H1 (cell line): ENCODE measurements around the gene CCNA2. TPM values are rescaled to one million over a fixed set of nuclear protein-coding genes. Genes with fewer than 3 reads are reported as not detected.

Experiments used
- CTCF ChIA-PET: fragments of 300-600 bp; sonication (Branson Sonifier 250); formaldehyde crosslinking; loops from one replicate; lab custom pipeline; 2021; ENCODE audit not compliant: partially characterized antibody; lab: Charles Lee
- POLR2A ChIA-PET: fragments of 300-600 bp; sonication (Branson Sonifier 250); formaldehyde crosslinking; loops from one replicate; lab custom pipeline; 2021; ENCODE audit warnings: inconsistent platforms; ENCODE audit not compliant: partially characterized antibody; lab: Charles Lee
- DNase-seq, 2 experiments: peaks; one replicate each; pipeline versions ENCODE4 v3.0.0 to v3.0.0-alpha.2; 2010 to 2022; ENCODE audit warnings: low spot score in 2 of 2, low read depth in 1 of 2, mixed read lengths in 1 of 2
- FAIRE-seq: peaks from 2 replicates; lab custom pipeline; 2011; peaks lifted over from hg19 to GRCh38; lab: Jason Lieb, UNC
- H2AFZ ChIP-seq: 2 replicates; pipeline ENCODE4 v1.8.1; 2012; ENCODE audit warnings: low read length, inconsistent platforms
- H2AK5ac ChIP-seq: 2 replicates; pipeline ENCODE4 v1.6.1; 2013; ENCODE audit warnings: low read depth, low read length
- H2BK120ac ChIP-seq: replicated peaks from 2 replicates; pipeline ENCODE3; 2013; ENCODE audit warnings: low read depth, low read length, inconsistent platforms
- H2BK12ac ChIP-seq: 2 replicates; pipeline ENCODE4 v1.6.1; 2013; ENCODE audit warnings: low read depth, low read length
- H2BK15ac ChIP-seq: 2 replicates; pipeline ENCODE4 v1.6.1; 2013; ENCODE audit warnings: low read length
- H2BK20ac ChIP-seq: 2 replicates; pipeline ENCODE4 v1.6.1; 2013; ENCODE audit warnings: low read length
- H2BK5ac ChIP-seq: 2 replicates; pipeline ENCODE4 v1.6.1; 2013; ENCODE audit warnings: low read depth, low read length
- H3K14ac ChIP-seq: 2 replicates; pipeline ENCODE4 v1.6.1; 2013; ENCODE audit warnings: inconsistent platforms; ENCODE audit not compliant: insufficient read length
- H3K18ac ChIP-seq: 2 replicates; pipeline ENCODE4 v1.6.1; 2013; ENCODE audit warnings: low read length; ENCODE audit errors: extremely low read depth
- H3K23ac ChIP-seq: 2 replicates; pipeline ENCODE4 v1.6.1; 2013; ENCODE audit warnings: inconsistent platforms; ENCODE audit not compliant: insufficient read length
- H3K23me2 ChIP-seq: 2 replicates; pipeline ENCODE4 v1.6.1; 2013; ENCODE audit warnings: low read depth, low read length
- H3K27ac ChIP-seq: 2 replicates; pipeline ENCODE4 v1.6.1; 2011; ENCODE audit warnings: low read depth, low read length, inconsistent platforms
- H3K27me3 ChIP-seq, 4 experiments: replicated peaks in 1 of 4; 1 replicate in 1 of 4; 2 replicates in 3 of 4; pipeline versions ENCODE4 v1.6.1 to v1.8.1; 2011 to 2013; ENCODE audit warnings: low read length in 3 of 4, mild to moderate bottlenecking in 3 of 4, inconsistent platforms in 2 of 4, mixed read lengths in 2 of 4, moderate library complexity in 1 of 4; ENCODE audit not compliant: control insufficient read depth in 3 of 4, insufficient read depth in 3 of 4; ENCODE audit errors: extremely low read depth in 1 of 4
- H3K36me3 ChIP-seq, 4 experiments: 2 replicates each; pipeline versions ENCODE4 v1.6.1 to v1.8.1; 2011 to 2013; ENCODE audit warnings: mild to moderate bottlenecking in 4 of 4, low read length in 3 of 4, moderate library complexity in 2 of 4, control low read depth in 1 of 4, inconsistent platforms in 1 of 4; ENCODE audit not compliant: insufficient read depth in 4 of 4, control insufficient read depth in 2 of 4
- H3K4ac ChIP-seq: replicated peaks from 2 replicates; pipeline ENCODE3; 2013; ENCODE audit warnings: low read length, low read depth, mixed read lengths, inconsistent platforms; ENCODE audit not compliant: insufficient read length
- H3K4me1 ChIP-seq, 4 experiments: replicated peaks in 1 of 4; 1 replicate in 1 of 4; 2 replicates in 3 of 4; pipeline versions ENCODE4 v1.6.1 to v1.8.1; 2011 to 2013; ENCODE audit warnings: low read length in 3 of 4, inconsistent platforms in 2 of 4, mixed read lengths in 1 of 4; ENCODE audit not compliant: insufficient read depth in 4 of 4, control insufficient read depth in 3 of 4
- H3K4me2 ChIP-seq, 2 experiments: 2 replicates each; pipeline versions ENCODE4 v1.6.1 to v1.8.1; 2011 to 2013; ENCODE audit warnings: low read depth in 2 of 2, low read length in 2 of 2, control low read depth in 1 of 2, inconsistent platforms in 1 of 2, mild to moderate bottlenecking in 1 of 2; ENCODE audit not compliant: insufficient read depth in 1 of 2
- H3K4me3 ChIP-seq, 4 experiments: fragments of 200-600, 300-600 bp in 1 of 4; sonication (generic), shearing (Covaris generic), sonication (Bioruptor Twin) in 1 of 4; 2 replicates each; pipeline versions ENCODE4 v1.5.1 to v1.8.1; 2011 to 2016; ENCODE audit warnings: low read length in 4 of 4, low read depth in 3 of 4, control low read depth in 2 of 4, inconsistent platforms in 2 of 4, mild to moderate bottlenecking in 2 of 4, mixed read lengths in 1 of 4, moderate library complexity in 1 of 4; ENCODE audit not compliant: insufficient read depth in 2 of 4; ENCODE audit errors: extremely low read depth in 1 of 4
- H3K56ac ChIP-seq: replicated peaks from 2 replicates; pipeline ENCODE3; 2013; ENCODE audit warnings: low read depth, mild to moderate bottlenecking, mixed read lengths, low read length, inconsistent platforms; ENCODE audit not compliant: insufficient read length
- H3K79me1 ChIP-seq: 2 replicates; pipeline ENCODE4 v1.6.1; 2013; ENCODE audit warnings: low read depth, low read length, control low read depth
- H3K79me2 ChIP-seq, 2 experiments: 2 replicates each; pipeline versions ENCODE4 v1.6.1 to v1.8.1; 2012 to 2013; ENCODE audit warnings: low read length in 2 of 2, mild to moderate bottlenecking in 2 of 2, inconsistent platforms in 1 of 2; ENCODE audit not compliant: insufficient read depth in 2 of 2, control insufficient read depth in 1 of 2
- H3K9ac ChIP-seq, 4 experiments: replicated peaks in 1 of 4; 1 replicate in 1 of 4; 2 replicates in 3 of 4; pipeline versions ENCODE4 v1.6.1 to v1.8.1; 2011 to 2013; ENCODE audit warnings: low read depth in 3 of 4, low read length in 3 of 4, control low read depth in 2 of 4, mild to moderate bottlenecking in 2 of 4, moderate library complexity in 2 of 4, inconsistent platforms in 1 of 4; ENCODE audit errors: extremely low read depth in 1 of 4
- H3K9me3 ChIP-seq, 2 experiments: 2 replicates each; pipeline versions ENCODE4 v1.6.1 to v1.8.1; 2012 to 2013; ENCODE audit warnings: mild to moderate bottlenecking in 2 of 2, moderate library complexity in 2 of 2, control low read depth in 1 of 2, inconsistent platforms in 1 of 2, low read depth in 1 of 2, low read length in 1 of 2, mixed read lengths in 1 of 2; ENCODE audit not compliant: insufficient read depth in 2 of 2
- H4K20me1 ChIP-seq, 2 experiments: replicated peaks in 1 of 2; 2 replicates each; pipeline versions ENCODE3 to v1.8.1; 2011 to 2013; ENCODE audit warnings: inconsistent platforms in 2 of 2, low read length in 2 of 2, mild to moderate bottlenecking in 1 of 2; ENCODE audit not compliant: insufficient read depth in 2 of 2, control insufficient read depth in 1 of 2
- H4K5ac ChIP-seq: 2 replicates; pipeline ENCODE4 v1.6.1; 2013; ENCODE audit warnings: low read length, low read depth, mixed read lengths, inconsistent platforms; ENCODE audit not compliant: insufficient read length
- H4K8ac ChIP-seq: 2 replicates; pipeline ENCODE4 v1.8.0; 2013; ENCODE audit warnings: mild to moderate bottlenecking, moderate library complexity, low read length, inconsistent platforms; ENCODE audit not compliant: insufficient read depth; ENCODE audit errors: extremely low read depth
- H4K91ac ChIP-seq: replicated peaks from 2 replicates; pipeline ENCODE3; 2013; ENCODE audit warnings: low read length, mixed read lengths, inconsistent platforms; ENCODE audit not compliant: insufficient read length
- ASH2L ChIP-seq: fragments of 200-600, 300-600 bp; sonication (generic); IDR thresholded peaks from one replicate; pipeline ENCODE4 v1.7.1; 2017; ENCODE audit warnings: low read length
- CHD1 ChIP-seq: IDR thresholded peaks from 2 replicates; pipeline ENCODE4 v1.6.1; 2012; ENCODE audit warnings: low read depth, low read length, improper control_type of control experiment
- EZH2 ChIP-seq: fragments of 200-600 bp; sonication (generic); IDR thresholded peaks from 2 replicates; pipeline ENCODE4 v1.7.1; 2012; ENCODE audit warnings: low read depth, mild to moderate bottlenecking, moderate library complexity, low read length, inconsistent platforms; ENCODE audit not compliant: severe bottlenecking
- MAFK ChIP-seq: IDR thresholded peaks from 2 replicates; pipeline ENCODE4 v1.6.1; 2012; ENCODE audit warnings: low read depth, mild to moderate bottlenecking, improper control_type of control experiment, low read length
- PHF8 ChIP-seq: fragments of 200-600 bp; sonication (generic); conservative IDR thresholded peaks from 2 replicates; pipeline ENCODE4 v1.7.1; 2012; ENCODE audit warnings: low read depth, mild to moderate bottlenecking, inconsistent platforms, low read length, moderate library complexity
- polyA plus RNA-seq, 7 experiments: library from polyadenylated mRNA; depleted of rRNA in 3 of 7; stranded (reverse) in 5 of 7; unstranded in 2 of 7; fragments of >200 nt in 5 of 7; fragments of 200-250 nt in 2 of 7; gene quantifications; 1 replicate in 5 of 7; 2 replicates in 1 of 7; 4 replicates in 1 of 7; pipeline versions ENCODE4 v1.2.1 to v1.2.3, GENCODE V29; 2011 to 2013; ENCODE audit warnings: missing spikeins in 2 of 7, mixed read lengths in 2 of 7
- total RNA-seq: library from RNA; stranded (reverse); fragmentation: NEBNext Ultra II Directional; extraction: Animal tissue kit (Norgen Biotek cat#: 25700); gene quantifications from 2 replicates; pipeline ENCODE4 v1.2.1, GENCODE V29; 2021

Gene CCNA2
- total and polyA plus RNA-seq, 2 of the 8 experiments (the other 6 are each of a cell fraction or from before 2014, with no cell fraction given) = 42.1 to 98.6 TPM

- Histone ChIP-seq H3K4me2 (no peak overlapping the region), H2BK20ac (no peak overlapping the region), H3K9ac (no peak overlapping the region), H3K79me2 (no peaks in the 10 kb centered on the region), H2BK12ac (no peak overlapping the region), H3K4ac (no peak overlapping the region), H3K27me3 (no peaks in the 10 kb centered on the region), H3K27ac (no peak overlapping the region), H2BK5ac (no peak overlapping the region), H2AK5ac (no peak overlapping the region), H3K36me3 (peaks cover 7 to 90% (median 55%) of the 10 kb centered on the region in 4 experiments), H4K8ac (no peak overlapping the region), H3K79me1 (no peaks in the 10 kb centered on the region), H4K91ac (no peak overlapping the region), H3K56ac (no peak overlapping the region), H3K4me3 (no peak overlapping the region), H3K23ac (no peak overlapping the region), H2AFZ (no peak overlapping the region), H4K20me1 (peaks cover 0 to 2% of the 10 kb centered on the region in 2 experiments), H3K4me1 (no peaks in the 10 kb centered on the region), H3K14ac (no peak overlapping the region), H3K23me2 (no peaks in the 10 kb centered on the region), H2BK15ac (no peak overlapping the region), H2BK120ac (no peak overlapping the region), H4K5ac (no peak overlapping the region), H3K18ac (no peak overlapping the region), H3K9me3 (no peaks in the 10 kb centered on the region)
- FAIRE-seq (no peak), DNase-seq (no peak)
- POLR2A ChIA-PET = interaction anchor here (0.8 to 2.7 kb wide), 6 partner anchors 9 to 45 kb away, joined by 3 to 18 read pairs (median 6); partner anchors contain the start of genes CCNA2 and EXOSC9
- CTCF ChIA-PET = interaction anchor here (1.0 to 1.8 kb wide), 2 partner anchors 10 to 15 kb away, joined by 3 to 7 read pairs; no protein-coding TSS in a partner anchor
- no peak for TF ChIP-seq EZH2
- no peak for TF ChIP-seq CHD1
- no peak for TF ChIP-seq MAFK
- no peak for TF ChIP-seq PHF8
- TF ChIP-seq ASH2L = no peak
These were observed 12.6 kb downstream of the CCNA2 start for GRCh38 chr4:121811122-121811521.
